HTR-8/SVneo (cell line): ENCODE results near the gene PKP3.
"Not testable (repeated sequence)": the region's sequence is repeated elsewhere in the genome, so short reads cannot be mapped to it uniquely, and the experiment has no call there.

ENCODE experiments used
- DNase-seq: peaks from one replicate; pipeline ENCODE4 v3.0.0; 2011; ENCODE audit warnings: low spot score, mixed read lengths; ENCODE audit not compliant: insufficient read length
- FAIRE-seq: peaks from 2 replicates; lab custom pipeline; 2011; peaks lifted over from hg19 to GRCh38; lab: Jason Lieb, UNC

The PKP3 gene

GRCh38 chr11:420054-420910 lies 26.3 kb downstream of the PKP3 start:
- DNase-seq = no peak
- no peak for FAIRE-seq

GRCh38 chr11:420911-421321 lies 26.9 kb downstream of the PKP3 start:
- no peak for FAIRE-seq
- no peak for DNase-seq

GRCh38 chr11:422249-422656 lies 28.2 kb downstream of the PKP3 start:
- FAIRE-seq = no peak
- DNase-seq = no peak

GRCh38 chr11:424232-424631 lies 30.2 kb downstream of the PKP3 start:
- FAIRE-seq = no peak
- no peak for DNase-seq

- not testable (repeated sequence) for DNase-seq, FAIRE-seq
Observed at GRCh38 chr11:424766-425165, 30.8 kb downstream of the PKP3 start.

GRCh38 chr11:425301-425700 lies 31.3 kb downstream of the PKP3 start:
- FAIRE-seq = no peak
- no peak for DNase-seq

GRCh38 chr11:426851-427250 lies 32.8 kb downstream of the PKP3 start:
- DNase-seq (no peak), FAIRE-seq (no peak)

- DNase-seq = no peak
- no peak for FAIRE-seq
Observed at GRCh38 chr11:428295-428694, 34.3 kb downstream of the PKP3 start.

GRCh38 chr11:429391-429790 lies 35.4 kb downstream of the PKP3 start:
- DNase-seq (no peak), FAIRE-seq (no peak)

- no peak for FAIRE-seq
Observed at GRCh38 chr11:429931-430456, 36.0 kb downstream of the PKP3 start.

GRCh38 chr11:431921-432320 lies 37.9 kb downstream of the PKP3 start:
- no peak for DNase-seq

More at GRCh38 chr11:429931-430456, 36.0 kb downstream of the PKP3 start:
- DNase-seq = no peak

GRCh38 chr11:432501-433100 lies 38.6 kb downstream of the PKP3 start:
- no peak for FAIRE-seq
- DNase-seq = no peak

More at GRCh38 chr11:431921-432320, 37.9 kb downstream of the PKP3 start:
- FAIRE-seq = no peak

- no peak for DNase-seq
- no peak for FAIRE-seq
Observed at GRCh38 chr11:433111-433510, 39.1 kb downstream of the PKP3 start.

GRCh38 chr11:433641-434040 lies 39.6 kb downstream of the PKP3 start:
- no peak for DNase-seq
- FAIRE-seq = no peak

GRCh38 chr11:434496-434895 lies 40.5 kb downstream of the PKP3 start:
- no peak for FAIRE-seq

GRCh38 chr11:434999-435740 lies 41.2 kb downstream of the PKP3 start:
- not testable (repeated sequence) for DNase-seq
- FAIRE-seq = peak; percentile 64

More at GRCh38 chr11:434496-434895, 40.5 kb downstream of the PKP3 start:
- DNase-seq = no peak

- FAIRE-seq (no peak), DNase-seq (no peak)
Observed at GRCh38 chr11:437228-437870, 43.3 kb downstream of the PKP3 start.

- DNase-seq (no peak), FAIRE-seq (no peak)
Observed at GRCh38 chr11:438101-438844, 44.3 kb downstream of the PKP3 start.

GRCh38 chr11:439315-440064 lies 45.5 kb downstream of the PKP3 start:
- DNase-seq = no peak
- no peak for FAIRE-seq
